ENCODE results near the gene SKAP2.

Gene SKAP2

GRCh38 chr7:26658389-26659084 is 205.9 kb downstream of the SKAP2 start:
- DNase-seq, result no peak

- no peak for DNase-seq
Observed at GRCh38 chr7:26657686-26658388, 206.6 kb downstream of the SKAP2 start.

GRCh38 chr7:26657206-26657641 is 207.2 kb downstream of the SKAP2 start:
- no peak for DNase-seq

- no peak for DNase-seq
Observed at GRCh38 chr7:26656735-26657134, 207.7 kb downstream of the SKAP2 start.

GRCh38 chr7:26655781-26656180 is 208.6 kb downstream of the SKAP2 start:
- DNase-seq, result no peak

- no peak for DNase-seq
Observed at GRCh38 chr7:26653430-26654399, 210.7 kb downstream of the SKAP2 start.

- DNase-seq, result no peak
Observed at GRCh38 chr7:26652401-26653100, 211.8 kb downstream of the SKAP2 start.

GRCh38 chr7:26650103-26650502 is 214.3 kb downstream of the SKAP2 start:
- no peak for DNase-seq

- DNase-seq, result no peak
Observed at GRCh38 chr7:26649388-26649787, 215.0 kb downstream of the SKAP2 start.

GRCh38 chr7:26648554-26648953 is 215.8 kb downstream of the SKAP2 start:
- DNase-seq, result no peak

- no peak for DNase-seq
Observed at GRCh38 chr7:26646336-26647048, 217.9 kb downstream of the SKAP2 start.

- no peak for DNase-seq
Observed at GRCh38 chr7:26645121-26645520, 219.3 kb downstream of the SKAP2 start.

GRCh38 chr7:26642416-26642815 is 222.0 kb downstream of the SKAP2 start:
- DNase-seq, result no peak

- DNase-seq, result no peak
Observed at GRCh38 chr7:26639695-26640094, 224.7 kb downstream of the SKAP2 start.

- no peak for DNase-seq
Observed at GRCh38 chr7:26639111-26639510, 225.3 kb downstream of the SKAP2 start.

GRCh38 chr7:26638140-26638539 is 226.2 kb downstream of the SKAP2 start:
- no peak for DNase-seq

- no peak for DNase-seq
Observed at GRCh38 chr7:26637610-26638009, 226.8 kb downstream of the SKAP2 start.

- no peak for DNase-seq
Observed at GRCh38 chr7:26636808-26637207, 227.6 kb downstream of the SKAP2 start.

- no peak for DNase-seq
Observed at GRCh38 chr7:26633557-26633956, 230.8 kb downstream of the SKAP2 start.

GRCh38 chr7:26631601-26632000 is 232.8 kb downstream of the SKAP2 start:
- no peak for DNase-seq

GRCh38 chr7:26630941-26631580 is 233.3 kb downstream of the SKAP2 start:
- no peak for DNase-seq

GRCh38 chr7:26630361-26630760 is 234.0 kb downstream of the SKAP2 start:
- no peak for DNase-seq
